SHP77 treated with DMSO at 0.1 percent for 48 hours (cell line): Measurements from ENCODE around the gene TELO2.

Source experiments
- DNase-seq: peaks from one replicate; lab custom pipeline; 2025; lab: John Stamatoyannopoulos, UW

The TELO2 gene

DNA sequence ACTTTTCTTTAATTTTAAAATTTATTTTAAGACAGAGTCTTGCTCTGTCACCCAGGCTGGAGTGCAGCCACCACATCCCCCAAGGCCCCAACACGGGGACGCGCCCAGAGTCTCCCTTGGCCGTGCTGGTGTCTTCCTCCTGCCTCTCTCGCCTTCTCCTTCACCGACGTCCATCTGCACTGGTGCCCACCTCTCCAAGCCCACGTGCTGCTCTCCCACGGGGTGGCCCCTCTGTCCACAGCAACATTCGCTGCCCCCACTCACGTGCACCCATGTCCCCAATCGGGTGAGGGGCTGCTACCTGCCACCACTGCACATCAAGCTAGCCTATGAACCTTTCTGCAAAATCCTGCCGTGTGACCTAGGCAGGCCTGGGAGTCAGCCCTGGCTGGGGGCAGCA lies 43.4 kb downstream of the TELO2 start:
- DNase-seq, result no peak

DNA sequence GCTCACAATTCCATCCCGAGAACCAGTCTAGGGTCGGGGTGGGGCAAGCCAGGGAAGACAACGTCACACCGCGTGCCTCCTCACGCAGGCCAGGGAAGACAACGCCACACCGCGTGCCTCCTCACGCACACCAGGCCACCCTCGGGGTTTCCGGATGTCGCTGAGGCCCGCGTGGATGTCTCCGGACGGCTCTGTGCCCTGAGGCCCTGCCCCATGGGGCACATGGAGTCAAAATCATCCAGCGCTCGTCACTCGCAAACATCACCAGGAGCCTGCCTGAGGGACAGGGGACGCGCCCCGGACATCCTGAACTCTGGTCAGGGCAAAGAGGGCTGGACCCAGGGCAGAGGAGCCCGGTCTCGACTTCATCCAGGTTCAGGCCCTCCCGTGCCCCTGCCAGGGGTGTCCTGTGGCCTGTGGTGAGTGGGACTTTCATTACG lies 44.0 kb downstream of the TELO2 start:
- DNase-seq, result no peak

DNA sequence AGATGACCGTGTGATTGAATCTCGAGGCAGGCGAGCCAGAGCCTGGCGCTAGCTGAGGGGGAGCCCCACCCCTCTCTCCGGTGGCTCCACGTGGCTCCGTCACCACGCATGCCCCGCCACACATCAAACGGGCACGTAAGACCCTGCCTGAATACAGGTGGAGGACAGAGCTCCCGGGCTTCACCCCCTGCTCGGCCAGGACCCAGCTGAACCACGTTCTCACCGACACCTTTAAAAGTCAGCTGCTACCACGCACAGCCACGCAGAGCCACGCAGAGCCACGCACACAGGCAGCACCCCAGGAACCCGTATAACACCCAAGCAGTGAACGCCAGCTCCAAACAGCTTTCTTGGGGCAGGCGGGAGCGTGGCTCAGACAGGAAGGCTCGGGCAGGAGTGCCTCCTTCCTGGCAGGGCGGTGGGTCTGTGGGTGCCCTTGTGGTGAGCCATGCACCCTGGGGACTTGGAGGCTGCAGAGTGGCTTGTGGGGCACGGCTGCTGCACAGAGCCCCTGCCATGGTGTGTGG lies 44.7 kb downstream of the TELO2 start:
- DNase-seq, result no peak

DNA sequence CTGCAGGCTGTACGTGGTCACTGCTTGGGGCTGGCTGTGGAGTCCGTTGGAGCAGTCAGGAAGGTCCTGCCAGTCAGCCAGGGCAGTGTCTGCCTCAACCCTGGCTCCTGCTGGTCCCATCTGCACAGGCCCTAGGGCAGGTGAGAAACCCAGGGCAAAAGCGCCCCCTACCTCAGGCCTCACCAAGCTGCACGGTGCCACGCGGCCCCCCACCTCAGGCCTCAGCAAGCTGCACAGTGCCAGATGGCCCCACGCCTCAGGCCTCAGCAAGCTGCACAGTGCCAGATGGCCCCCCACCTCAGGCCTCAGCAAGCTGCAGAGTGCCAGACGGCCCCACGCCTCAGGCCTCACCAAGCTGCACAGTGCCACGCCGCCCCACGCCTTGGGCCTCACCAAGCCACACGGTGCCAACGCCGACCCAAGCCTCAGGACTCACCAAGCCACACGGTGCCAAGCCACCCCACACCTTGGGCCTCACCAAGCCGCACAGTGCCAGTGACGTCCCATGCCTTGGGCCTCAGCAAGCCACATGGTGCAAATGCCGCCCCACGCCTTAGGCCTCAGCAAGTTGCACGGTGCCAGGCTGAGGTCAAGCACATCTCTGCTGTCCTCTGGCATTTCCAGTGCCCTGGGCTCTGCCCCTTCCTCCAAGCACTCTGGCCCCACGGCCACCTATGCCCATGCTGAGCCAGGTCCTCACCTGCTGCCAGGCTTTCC lies 45.8 kb downstream of the TELO2 start:
- no peak for DNase-seq

DNA sequence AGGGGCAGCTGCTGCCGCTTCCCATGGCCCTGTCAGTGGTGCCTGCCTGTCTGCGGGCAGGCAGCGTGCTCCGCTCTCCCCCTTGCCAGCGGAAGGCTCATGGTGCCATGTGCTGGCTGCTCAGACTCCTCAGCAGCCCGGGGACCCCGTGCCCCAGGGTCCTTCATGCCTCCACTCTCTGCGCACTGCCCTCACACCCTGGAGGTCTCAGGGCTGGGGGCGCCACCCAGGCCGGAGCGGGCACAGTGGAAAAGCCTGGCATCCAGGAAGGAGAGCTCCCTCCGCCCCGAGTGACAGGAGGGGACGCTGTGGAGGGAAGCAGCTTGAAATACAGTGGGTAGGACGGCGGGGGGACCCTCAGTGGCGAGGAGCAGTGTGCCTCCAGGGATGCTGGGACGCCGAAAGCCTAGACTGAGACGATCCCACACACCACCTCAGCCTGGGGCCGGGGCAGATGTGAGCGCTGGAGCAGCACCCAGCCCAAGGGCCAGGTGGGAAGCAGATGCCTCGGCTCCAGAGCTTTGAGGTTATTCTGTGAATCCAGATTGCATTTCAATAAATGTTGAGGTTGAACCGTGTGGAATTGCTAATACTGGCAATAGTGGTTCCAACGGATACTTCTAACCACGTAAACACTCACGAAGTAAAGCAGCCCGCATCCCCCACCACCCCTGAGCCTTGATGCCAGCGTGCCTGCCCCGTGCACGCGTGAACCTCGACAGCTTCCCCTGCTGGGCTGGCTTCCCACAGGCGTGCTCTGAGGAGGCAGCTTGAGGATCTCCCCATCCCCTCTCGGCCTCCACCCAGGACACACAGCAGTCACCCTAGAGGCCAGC lies 46.8 kb downstream of the TELO2 start:
- DNase-seq, result no peak

DNA sequence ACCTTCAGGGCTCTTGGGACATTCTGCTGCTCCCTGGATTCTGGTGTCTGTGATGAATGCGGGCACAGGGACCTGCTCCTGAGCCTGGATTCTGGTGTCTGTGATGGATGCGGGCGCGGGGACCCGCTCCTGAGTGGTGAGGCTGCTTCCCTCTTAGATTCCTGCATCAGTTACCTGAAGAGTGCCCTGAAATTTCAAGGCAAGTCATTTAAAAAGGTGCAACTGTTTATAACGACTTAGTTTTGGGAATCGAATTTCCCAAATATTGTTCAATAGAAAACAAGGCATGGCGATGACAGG lies 47.3 kb downstream of the TELO2 start:
- no peak for DNase-seq

DNA sequence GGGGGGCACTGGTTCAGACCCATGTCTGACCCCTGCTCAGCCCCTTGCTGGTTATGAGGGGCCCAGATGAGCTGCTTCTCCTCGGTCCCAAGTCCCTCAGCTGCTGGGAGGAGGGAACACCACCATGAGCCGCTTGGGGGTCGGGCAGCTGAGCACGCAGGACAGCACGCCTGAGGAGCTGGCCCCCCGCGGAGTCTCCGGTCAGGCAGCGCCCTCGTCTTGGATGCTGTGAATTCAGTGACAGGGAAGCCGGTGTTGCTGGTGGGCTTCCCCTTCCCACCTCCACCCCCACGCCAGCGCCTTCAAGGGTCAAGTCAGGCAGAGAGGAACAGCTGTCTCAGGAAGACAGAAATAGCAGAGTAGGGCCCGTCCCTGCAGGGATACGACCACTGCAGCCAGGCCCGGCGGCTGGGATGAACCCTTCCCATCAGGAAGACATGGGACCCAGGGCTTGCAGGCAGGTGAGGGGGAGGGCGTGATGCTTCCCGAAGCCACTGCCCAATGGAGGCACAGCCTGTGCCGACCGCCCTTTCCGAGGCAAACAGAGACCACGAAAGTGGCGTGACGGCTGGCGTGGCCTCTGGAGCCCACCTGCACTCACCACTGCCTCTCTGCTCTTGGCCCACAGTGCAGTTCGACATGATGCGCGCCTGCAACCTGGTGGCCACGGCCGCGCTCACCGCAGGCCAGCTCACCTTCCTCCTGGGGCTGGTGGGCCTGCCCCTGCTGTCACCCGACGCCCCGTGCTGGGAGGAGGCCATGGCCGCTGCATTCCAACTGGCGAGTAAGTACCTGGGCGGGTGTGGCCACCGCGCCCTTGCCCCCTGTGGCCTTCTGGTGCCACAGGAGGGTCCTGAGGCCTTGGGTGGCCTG lies 48.4 kb downstream of the TELO2 start:
- DNase-seq, result no peak

DNA sequence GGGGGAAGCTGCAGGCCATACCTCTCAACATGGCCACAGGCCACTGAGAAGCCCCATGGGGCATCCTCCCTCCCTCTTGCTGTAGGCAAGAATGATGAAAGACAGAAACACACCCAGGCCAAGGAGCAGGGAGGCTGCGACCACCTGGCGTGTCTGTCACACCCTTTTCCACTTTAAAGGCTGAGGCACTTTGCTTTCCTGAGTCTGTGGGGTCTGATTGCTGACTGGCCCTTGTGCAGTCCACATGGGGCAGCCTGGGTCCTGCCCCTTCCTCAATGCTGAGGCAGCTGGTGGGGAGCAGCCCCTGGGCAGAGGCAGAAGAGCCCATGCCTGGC lies 49.0 kb downstream of the TELO2 start:
- no peak for DNase-seq

DNA sequence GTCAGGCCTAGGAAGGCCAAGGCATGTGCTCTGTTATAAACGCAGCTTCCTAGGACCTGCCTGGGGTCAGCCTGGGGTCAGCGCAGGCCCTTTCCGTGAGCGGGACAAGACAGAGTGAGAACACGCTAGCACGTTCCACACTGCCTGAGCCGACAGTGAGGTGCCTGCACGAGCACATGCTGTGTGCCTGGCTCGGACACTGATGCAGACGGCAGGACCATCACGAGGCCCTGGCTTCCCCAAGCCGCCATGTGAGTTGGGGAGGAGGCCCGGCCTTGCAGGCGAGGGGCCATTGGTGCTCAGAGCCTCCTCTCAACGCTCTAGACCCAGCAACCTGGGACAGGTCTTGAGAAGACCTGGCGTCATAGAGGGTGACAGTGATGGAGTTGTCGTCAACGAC lies 49.4 kb downstream of the TELO2 start:
- DNase-seq, result no peak

DNA sequence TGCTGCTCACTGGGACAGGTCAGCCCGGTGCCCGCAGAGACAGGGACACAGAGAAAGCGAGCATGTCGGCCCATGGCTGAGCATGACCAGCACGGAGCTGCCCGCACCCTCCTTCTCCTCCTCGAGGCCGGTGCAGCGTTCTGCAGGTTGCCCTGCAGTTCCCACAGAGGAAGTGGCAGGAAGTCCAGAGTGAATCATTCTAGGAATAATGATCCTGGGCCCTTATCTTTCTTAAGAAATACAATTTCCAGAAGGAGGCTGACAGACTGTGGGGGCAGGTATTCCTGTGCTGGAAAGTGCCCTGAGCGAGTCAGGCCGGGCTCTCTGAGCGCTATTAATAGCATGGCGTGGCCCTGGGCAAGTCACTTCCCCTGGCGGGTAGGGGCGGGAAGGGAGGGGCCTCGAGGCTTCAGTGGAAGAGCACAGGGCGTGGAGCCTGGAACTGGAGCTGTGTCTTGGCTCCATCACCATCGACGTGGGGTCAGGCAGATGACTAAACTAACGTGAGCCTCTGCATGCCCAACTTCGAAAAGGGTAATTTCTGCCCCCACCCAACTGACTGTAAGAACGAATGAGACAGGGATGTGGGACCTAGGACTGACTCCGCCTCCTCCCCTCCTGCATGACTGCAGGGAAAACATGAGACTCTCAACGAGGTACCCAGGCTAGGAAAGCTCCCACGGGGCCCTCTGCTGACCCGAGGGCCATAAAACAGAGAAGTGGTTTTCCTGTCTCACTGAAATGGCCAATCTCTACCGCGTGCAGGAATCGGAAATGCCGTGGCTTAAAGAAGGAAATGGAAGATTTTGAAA lies 50.1 kb downstream of the TELO2 start:
- DNase-seq, result no peak

DNA sequence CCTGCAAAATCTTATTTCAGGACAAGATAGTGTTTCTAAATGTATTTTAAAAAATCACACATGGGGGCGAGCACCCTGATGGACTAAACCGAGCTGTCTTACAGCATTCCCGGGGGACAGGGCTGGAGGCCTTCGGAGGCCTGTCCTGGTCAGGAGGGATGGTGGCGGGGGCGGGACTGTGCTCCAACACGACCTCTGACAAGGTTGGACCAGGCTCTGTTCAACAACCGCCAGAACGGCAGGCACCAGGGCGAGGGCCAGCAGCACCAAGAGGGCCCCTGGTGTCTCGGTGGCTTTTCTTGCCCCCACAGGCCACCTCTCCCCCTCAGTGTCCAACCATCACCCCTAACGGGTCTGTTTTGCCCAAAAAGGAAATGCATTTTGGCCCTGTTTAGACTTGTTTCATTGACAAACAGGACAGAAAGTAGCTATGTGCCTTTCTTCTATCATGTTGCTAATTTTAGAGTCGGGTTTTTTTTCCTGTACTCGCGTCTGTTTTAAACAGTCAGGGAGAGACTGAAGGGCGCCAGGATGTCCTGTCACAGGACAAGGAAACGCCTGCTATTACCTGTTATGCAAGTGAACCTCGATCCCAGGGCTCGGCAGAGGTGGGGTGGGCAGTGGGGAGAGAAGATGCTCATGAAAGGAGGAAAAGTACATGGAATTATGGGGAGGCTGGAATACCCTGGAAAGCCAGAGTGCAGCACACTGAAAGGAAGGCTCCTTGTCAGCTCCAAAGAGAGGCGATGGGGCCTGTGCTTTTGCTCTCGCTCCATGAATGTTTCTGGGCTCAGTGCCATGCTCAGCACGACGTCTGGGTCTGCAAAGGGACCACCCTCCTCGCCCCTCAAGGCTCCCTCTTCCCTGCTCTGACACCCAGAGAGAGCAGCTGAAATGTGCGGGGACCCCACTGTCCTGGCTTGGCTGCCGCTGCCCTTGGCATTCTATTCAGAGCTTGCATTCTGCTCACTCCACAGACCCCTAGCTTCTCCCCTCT lies 52.2 kb downstream of the TELO2 start:
- no peak for DNase-seq

DNA sequence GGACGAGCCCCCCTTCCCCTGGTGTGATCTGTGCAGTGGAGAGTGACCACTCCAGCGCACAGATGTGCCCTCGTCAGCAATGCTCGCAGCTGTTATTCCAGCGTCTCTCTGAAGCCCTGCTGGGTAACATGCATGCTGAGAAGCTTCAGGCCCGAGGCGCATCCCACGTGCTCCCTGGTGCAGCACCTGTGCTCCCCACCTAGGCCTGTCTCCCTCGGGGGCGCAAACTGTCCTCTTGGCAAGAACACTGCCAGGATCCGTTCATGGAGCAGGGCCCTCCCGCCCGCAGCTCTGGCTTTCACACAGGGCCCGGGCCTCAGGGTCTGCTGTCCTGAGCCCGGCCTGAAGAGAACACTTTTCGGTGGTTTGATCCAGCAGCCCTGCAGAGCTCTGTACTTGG lies 53.3 kb downstream of the TELO2 start:
- DNase-seq, result no peak

DNA sequence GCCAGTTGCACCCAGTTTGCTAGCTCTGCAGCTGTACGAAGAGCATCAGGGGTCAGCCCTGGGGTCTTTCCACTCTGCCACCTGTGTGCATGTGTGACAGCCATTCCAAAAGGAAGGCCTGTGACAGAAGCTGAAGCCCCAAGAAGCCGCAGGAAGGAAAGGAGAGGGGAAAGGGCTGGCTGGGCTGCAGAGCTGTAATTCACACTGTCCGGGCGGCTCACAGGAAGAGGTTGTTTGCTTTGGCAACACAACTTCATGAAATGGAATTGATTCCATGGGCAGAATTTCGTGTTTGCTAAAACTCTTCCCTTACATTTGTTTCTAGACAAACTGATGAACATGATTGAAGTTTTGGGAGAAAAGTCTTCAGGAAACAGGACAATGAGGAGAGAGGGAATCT lies 55.1 kb downstream of the TELO2 start:
- no peak for DNase-seq

DNA sequence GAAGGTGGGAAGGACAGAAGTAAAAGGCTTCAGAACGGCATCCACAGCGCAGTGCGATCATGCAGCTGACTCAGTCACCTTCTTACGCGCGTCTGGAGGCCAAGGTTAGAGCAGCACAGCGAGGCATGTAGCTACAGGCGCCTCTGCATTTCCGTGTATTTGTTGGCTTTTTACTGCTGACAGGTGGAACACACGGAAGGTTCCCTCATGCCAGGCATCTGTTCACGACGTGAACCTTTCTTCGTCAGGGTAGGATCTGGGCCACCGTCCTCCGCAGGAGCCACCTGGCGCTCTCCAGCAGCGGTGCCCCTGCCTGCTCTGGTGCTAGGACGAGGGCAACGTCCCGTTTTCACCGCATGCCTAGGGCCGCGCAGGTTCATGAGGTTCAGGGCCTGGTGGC lies 55.6 kb downstream of the TELO2 start:
- DNase-seq, result no peak

DNA sequence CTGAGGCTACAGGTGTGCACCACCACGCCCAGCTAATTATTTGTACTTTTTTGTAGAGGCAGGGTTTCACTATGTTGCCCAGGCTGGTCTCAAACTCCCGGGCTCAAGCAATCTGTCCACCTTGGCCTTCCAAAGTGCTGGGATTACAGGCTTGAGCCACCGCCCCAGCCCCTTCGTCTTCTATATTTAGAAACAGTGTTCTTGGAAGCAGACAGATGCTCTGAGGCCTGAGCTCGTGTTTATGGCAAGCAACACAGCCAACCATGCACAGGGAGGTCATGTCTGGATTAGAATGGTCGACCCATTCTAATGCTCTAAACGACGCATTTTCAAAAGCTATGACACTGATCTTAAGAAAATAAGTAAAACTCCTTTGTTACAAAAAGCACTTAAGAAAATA lies 56.9 kb downstream of the TELO2 start:
- DNase-seq, result no peak

DNA sequence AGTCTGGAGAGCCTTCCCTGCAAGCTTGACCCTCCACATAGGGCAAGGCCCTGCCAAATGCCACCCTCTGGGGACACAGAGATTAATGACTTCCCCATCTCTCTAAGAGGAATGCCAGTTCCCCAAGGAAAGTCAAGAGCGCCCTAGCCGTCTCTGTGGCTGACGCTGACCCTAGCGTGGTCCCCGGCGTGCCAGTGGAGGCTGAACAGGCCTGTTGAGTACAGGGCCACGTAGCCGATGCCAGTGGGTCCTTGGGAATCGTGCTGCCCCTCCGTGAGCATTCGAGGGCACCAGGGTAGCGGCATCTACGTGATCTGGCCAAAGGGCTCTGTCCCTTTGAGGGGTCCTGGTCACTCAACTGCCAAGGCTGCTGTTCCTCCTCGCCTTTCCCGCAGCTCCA lies 57.5 kb downstream of the TELO2 start:
- DNase-seq, result no peak

DNA sequence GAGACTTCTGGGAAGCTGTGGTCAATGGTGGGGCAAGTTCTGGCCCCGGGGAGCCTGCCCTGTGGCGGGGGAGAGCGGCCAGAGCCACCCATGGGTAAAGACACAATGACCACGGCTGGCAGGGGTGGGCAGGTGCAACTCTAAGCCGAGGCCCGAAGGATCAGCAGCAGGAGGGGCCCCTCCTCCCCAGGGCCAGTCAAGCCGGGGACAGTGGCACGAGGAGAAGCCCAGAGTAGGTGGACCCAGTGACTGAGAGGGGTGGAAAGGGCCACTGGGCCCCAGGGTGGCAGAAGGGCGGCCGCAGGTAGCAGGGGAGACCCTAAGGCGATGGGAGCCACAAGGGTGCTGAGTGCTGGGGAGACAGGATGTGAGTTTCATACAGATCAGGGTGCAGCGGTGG lies 58.0 kb downstream of the TELO2 start:
- no peak for DNase-seq

DNA sequence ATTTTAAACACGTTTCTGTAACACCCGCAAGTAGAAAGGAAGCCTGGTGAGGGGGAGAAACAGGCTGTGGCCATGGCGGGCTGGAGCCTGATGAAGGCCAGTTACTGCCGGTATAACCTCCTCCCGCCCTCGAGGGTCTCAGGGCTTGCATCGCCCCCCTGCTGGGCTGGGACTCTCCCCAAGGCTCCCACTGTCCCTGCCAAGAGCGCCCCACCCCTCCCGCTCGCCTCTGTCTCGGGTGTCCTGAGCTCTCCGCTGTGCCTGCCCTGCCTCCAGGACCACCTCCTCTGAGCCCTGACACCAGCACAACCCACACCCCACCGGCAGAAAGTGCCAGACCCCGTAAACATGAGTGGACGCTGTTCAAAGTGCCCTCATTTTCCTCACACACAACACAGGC lies 59.0 kb downstream of the TELO2 start:
- no peak for DNase-seq

DNA sequence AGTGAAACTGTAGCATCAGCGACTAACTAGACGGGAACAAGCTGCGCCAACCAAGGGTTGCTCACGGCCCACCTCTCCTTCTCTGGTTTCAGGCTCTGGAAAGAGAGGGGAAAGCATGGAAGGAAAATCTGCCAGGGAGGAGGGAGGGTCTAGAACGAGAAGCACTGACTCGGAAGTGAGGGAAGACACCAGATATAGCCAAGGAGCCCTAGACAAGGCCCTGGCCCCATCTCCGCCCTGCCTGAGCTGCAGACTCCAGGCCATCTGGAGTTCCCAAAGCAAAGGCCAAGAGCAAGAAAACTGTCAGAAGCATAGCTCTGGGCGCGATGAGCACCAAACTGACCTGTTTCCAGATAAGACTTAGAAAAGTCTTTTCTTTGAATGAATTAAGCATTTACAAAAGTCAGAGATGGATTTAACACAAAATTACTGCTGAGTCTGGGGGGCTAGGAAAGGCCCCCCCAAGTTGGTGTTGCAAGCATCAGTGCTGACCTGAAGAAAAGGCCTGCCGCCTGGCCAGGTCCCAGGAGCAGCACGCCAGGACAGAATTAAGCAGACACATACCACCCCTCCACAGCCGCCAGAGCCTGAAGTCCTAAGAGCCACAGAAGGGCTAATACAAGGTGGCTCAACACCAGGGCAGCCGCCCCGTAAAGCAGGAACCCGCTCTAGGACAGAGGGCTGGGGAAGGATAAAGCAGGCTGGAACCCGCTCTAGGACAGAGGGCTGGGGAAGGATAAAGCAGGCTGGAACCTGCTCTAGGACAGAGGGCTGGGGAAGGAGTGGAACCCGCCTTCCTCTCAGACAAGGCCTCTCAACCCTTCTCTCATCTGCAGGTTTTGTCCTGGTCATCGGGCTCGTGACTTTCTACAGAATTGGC lies 61.0 kb downstream of the TELO2 start:
- DNase-seq, result no peak
